H1 (cell line): Measurements from ENCODE around the gene MMS19. TPM values are rescaled to one million over a fixed set of nuclear protein-coding genes. Genes with fewer than 3 reads are reported as not detected.
"Not testable (repeated sequence)": the region's sequence is repeated elsewhere in the genome, so short reads cannot be mapped to it uniquely, and the experiment has no call there.

ENCODE experiments used
- CTCF ChIA-PET: fragments of 300-600 bp; sonication (Branson Sonifier 250); formaldehyde crosslinking; loops from one replicate; lab custom pipeline; 2021; ENCODE audit not compliant: partially characterized antibody; lab: Charles Lee
- POLR2A ChIA-PET: fragments of 300-600 bp; sonication (Branson Sonifier 250); formaldehyde crosslinking; loops from one replicate; lab custom pipeline; 2021; ENCODE audit warnings: inconsistent platforms; ENCODE audit not compliant: partially characterized antibody; lab: Charles Lee
- DNase-seq, 2 experiments: peaks; one replicate each; pipeline versions ENCODE4 v3.0.0 to v3.0.0-alpha.2; 2010 to 2022; ENCODE audit warnings: low spot score in 2 of 2, low read depth in 1 of 2, mixed read lengths in 1 of 2
- FAIRE-seq: peaks from 2 replicates; lab custom pipeline; 2011; peaks lifted over from hg19 to GRCh38; lab: Jason Lieb, UNC
- H2AFZ ChIP-seq: 2 replicates; pipeline ENCODE4 v1.8.1; 2012; ENCODE audit warnings: low read length, inconsistent platforms
- H2AK5ac ChIP-seq: 2 replicates; pipeline ENCODE4 v1.6.1; 2013; ENCODE audit warnings: low read depth, low read length
- H2BK120ac ChIP-seq: replicated peaks from 2 replicates; pipeline ENCODE3; 2013; ENCODE audit warnings: low read depth, low read length, inconsistent platforms
- H2BK12ac ChIP-seq: 2 replicates; pipeline ENCODE4 v1.6.1; 2013; ENCODE audit warnings: low read depth, low read length
- H2BK15ac ChIP-seq: 2 replicates; pipeline ENCODE4 v1.6.1; 2013; ENCODE audit warnings: low read length
- H2BK20ac ChIP-seq: 2 replicates; pipeline ENCODE4 v1.6.1; 2013; ENCODE audit warnings: low read length
- H2BK5ac ChIP-seq: 2 replicates; pipeline ENCODE4 v1.6.1; 2013; ENCODE audit warnings: low read depth, low read length
- H3K14ac ChIP-seq: 2 replicates; pipeline ENCODE4 v1.6.1; 2013; ENCODE audit warnings: inconsistent platforms; ENCODE audit not compliant: insufficient read length
- H3K18ac ChIP-seq: 2 replicates; pipeline ENCODE4 v1.6.1; 2013; ENCODE audit warnings: low read length; ENCODE audit errors: extremely low read depth
- H3K23ac ChIP-seq: 2 replicates; pipeline ENCODE4 v1.6.1; 2013; ENCODE audit warnings: inconsistent platforms; ENCODE audit not compliant: insufficient read length
- H3K23me2 ChIP-seq: 2 replicates; pipeline ENCODE4 v1.6.1; 2013; ENCODE audit warnings: low read depth, low read length
- H3K27ac ChIP-seq: 2 replicates; pipeline ENCODE4 v1.6.1; 2011; ENCODE audit warnings: low read depth, low read length, inconsistent platforms
- H3K27me3 ChIP-seq, 4 experiments: replicated peaks in 1 of 4; 1 replicate in 1 of 4; 2 replicates in 3 of 4; pipeline versions ENCODE4 v1.6.1 to v1.8.1; 2011 to 2013; ENCODE audit warnings: low read length in 3 of 4, mild to moderate bottlenecking in 3 of 4, inconsistent platforms in 2 of 4, mixed read lengths in 2 of 4, moderate library complexity in 1 of 4; ENCODE audit not compliant: control insufficient read depth in 3 of 4, insufficient read depth in 3 of 4; ENCODE audit errors: extremely low read depth in 1 of 4
- H3K36me3 ChIP-seq, 4 experiments: 2 replicates each; pipeline versions ENCODE4 v1.6.1 to v1.8.1; 2011 to 2013; ENCODE audit warnings: mild to moderate bottlenecking in 4 of 4, low read length in 3 of 4, moderate library complexity in 2 of 4, control low read depth in 1 of 4, inconsistent platforms in 1 of 4; ENCODE audit not compliant: insufficient read depth in 4 of 4, control insufficient read depth in 2 of 4
- H3K4ac ChIP-seq: replicated peaks from 2 replicates; pipeline ENCODE3; 2013; ENCODE audit warnings: low read length, low read depth, mixed read lengths, inconsistent platforms; ENCODE audit not compliant: insufficient read length
- H3K4me1 ChIP-seq, 4 experiments: replicated peaks in 1 of 4; 1 replicate in 1 of 4; 2 replicates in 3 of 4; pipeline versions ENCODE4 v1.6.1 to v1.8.1; 2011 to 2013; ENCODE audit warnings: low read length in 3 of 4, inconsistent platforms in 2 of 4, mixed read lengths in 1 of 4; ENCODE audit not compliant: insufficient read depth in 4 of 4, control insufficient read depth in 3 of 4
- H3K4me2 ChIP-seq, 2 experiments: 2 replicates each; pipeline versions ENCODE4 v1.6.1 to v1.8.1; 2011 to 2013; ENCODE audit warnings: low read depth in 2 of 2, low read length in 2 of 2, control low read depth in 1 of 2, inconsistent platforms in 1 of 2, mild to moderate bottlenecking in 1 of 2; ENCODE audit not compliant: insufficient read depth in 1 of 2
- H3K4me3 ChIP-seq, 4 experiments: fragments of 200-600, 300-600 bp in 1 of 4; sonication (generic), shearing (Covaris generic), sonication (Bioruptor Twin) in 1 of 4; 2 replicates each; pipeline versions ENCODE4 v1.5.1 to v1.8.1; 2011 to 2016; ENCODE audit warnings: low read length in 4 of 4, low read depth in 3 of 4, control low read depth in 2 of 4, inconsistent platforms in 2 of 4, mild to moderate bottlenecking in 2 of 4, mixed read lengths in 1 of 4, moderate library complexity in 1 of 4; ENCODE audit not compliant: insufficient read depth in 2 of 4; ENCODE audit errors: extremely low read depth in 1 of 4
- H3K56ac ChIP-seq: replicated peaks from 2 replicates; pipeline ENCODE3; 2013; ENCODE audit warnings: low read depth, mild to moderate bottlenecking, mixed read lengths, low read length, inconsistent platforms; ENCODE audit not compliant: insufficient read length
- H3K79me1 ChIP-seq: 2 replicates; pipeline ENCODE4 v1.6.1; 2013; ENCODE audit warnings: low read depth, low read length, control low read depth
- H3K79me2 ChIP-seq, 2 experiments: 2 replicates each; pipeline versions ENCODE4 v1.6.1 to v1.8.1; 2012 to 2013; ENCODE audit warnings: low read length in 2 of 2, mild to moderate bottlenecking in 2 of 2, inconsistent platforms in 1 of 2; ENCODE audit not compliant: insufficient read depth in 2 of 2, control insufficient read depth in 1 of 2
- H3K9ac ChIP-seq, 4 experiments: replicated peaks in 1 of 4; 1 replicate in 1 of 4; 2 replicates in 3 of 4; pipeline versions ENCODE4 v1.6.1 to v1.8.1; 2011 to 2013; ENCODE audit warnings: low read depth in 3 of 4, low read length in 3 of 4, control low read depth in 2 of 4, mild to moderate bottlenecking in 2 of 4, moderate library complexity in 2 of 4, inconsistent platforms in 1 of 4; ENCODE audit errors: extremely low read depth in 1 of 4
- H3K9me3 ChIP-seq, 2 experiments: 2 replicates each; pipeline versions ENCODE4 v1.6.1 to v1.8.1; 2012 to 2013; ENCODE audit warnings: mild to moderate bottlenecking in 2 of 2, moderate library complexity in 2 of 2, control low read depth in 1 of 2, inconsistent platforms in 1 of 2, low read depth in 1 of 2, low read length in 1 of 2, mixed read lengths in 1 of 2; ENCODE audit not compliant: insufficient read depth in 2 of 2
- H4K20me1 ChIP-seq, 2 experiments: replicated peaks in 1 of 2; 2 replicates each; pipeline versions ENCODE3 to v1.8.1; 2011 to 2013; ENCODE audit warnings: inconsistent platforms in 2 of 2, low read length in 2 of 2, mild to moderate bottlenecking in 1 of 2; ENCODE audit not compliant: insufficient read depth in 2 of 2, control insufficient read depth in 1 of 2
- H4K5ac ChIP-seq: 2 replicates; pipeline ENCODE4 v1.6.1; 2013; ENCODE audit warnings: low read length, low read depth, mixed read lengths, inconsistent platforms; ENCODE audit not compliant: insufficient read length
- H4K8ac ChIP-seq: 2 replicates; pipeline ENCODE4 v1.8.0; 2013; ENCODE audit warnings: mild to moderate bottlenecking, moderate library complexity, low read length, inconsistent platforms; ENCODE audit not compliant: insufficient read depth; ENCODE audit errors: extremely low read depth
- H4K91ac ChIP-seq: replicated peaks from 2 replicates; pipeline ENCODE3; 2013; ENCODE audit warnings: low read length, mixed read lengths, inconsistent platforms; ENCODE audit not compliant: insufficient read length
- BACH1 ChIP-seq: IDR thresholded peaks from 2 replicates; pipeline ENCODE4 v1.6.1; 2012; ENCODE audit warnings: low read length, improper control_type of control experiment
- CHD1 ChIP-seq: IDR thresholded peaks from 2 replicates; pipeline ENCODE4 v1.6.1; 2012; ENCODE audit warnings: low read depth, low read length, improper control_type of control experiment
- EP300 ChIP-seq, 2 experiments: IDR thresholded peaks; 1 replicate in 1 of 2; 2 replicates in 1 of 2; pipeline ENCODE4 v1.6.1; 2011 to 2012; ENCODE audit warnings: low read depth in 2 of 2, low read length in 2 of 2, mild to moderate bottlenecking in 2 of 2, borderline replicate concordance in 1 of 2, inconsistent platforms in 1 of 2, moderate library complexity in 1 of 2
- NANOG ChIP-seq: IDR thresholded peaks from 2 replicates; pipeline ENCODE4 v1.6.1; 2011; ENCODE audit warnings: low read length, low read depth, mild to moderate bottlenecking, inconsistent platforms; ENCODE audit not compliant: insufficient read depth, poor library complexity, severe bottlenecking
- RFX5 ChIP-seq: IDR thresholded peaks from 2 replicates; pipeline ENCODE4 v1.6.1; 2011; ENCODE audit warnings: low read depth, low read length, improper control_type of control experiment, borderline replicate concordance
- SAP30 ChIP-seq: fragments of 300-600 bp; sonication (generic); IDR thresholded peaks from 2 replicates; pipeline ENCODE4 v1.7.1; 2012; ENCODE audit warnings: low read length, moderate library complexity, mild to moderate bottlenecking, inconsistent platforms; ENCODE audit not compliant: insufficient read depth, insufficient replicate concordance
- TAF7 ChIP-seq: optimal IDR thresholded peaks from 2 replicates; pipeline ENCODE3; 2011; ENCODE audit warnings: low read depth, mild to moderate bottlenecking, inconsistent platforms, low read length, moderate library complexity, borderline replicate concordance
- WGBS, 2 experiments: shearing (Covaris generic) in 1 of 2; methylation state at CpG; one replicate each; pipeline versions ENCODE4 v1.1.6 to v1.1.7; 2013 to 2015; ENCODE audit warnings: low lambda C conversion rate in 2 of 2, mixed read lengths in 2 of 2, inconsistent platforms in 1 of 2, low coverage in 1 of 2, missing lambda C conversion rate in 1 of 2; ENCODE audit not compliant: insufficient replicate concordance in 2 of 2, insufficient coverage in 1 of 2, insufficient read length in 1 of 2; ENCODE audit errors: extremely low coverage in 1 of 2, missing lambda C conversion rate in 1 of 2; 5-methylcytosine and 5-hydroxymethylcytosine counted together
- polyA plus RNA-seq, 7 experiments: library from polyadenylated mRNA; depleted of rRNA in 3 of 7; stranded (reverse) in 5 of 7; unstranded in 2 of 7; fragments of >200 nt in 5 of 7; fragments of 200-250 nt in 2 of 7; gene quantifications; 1 replicate in 5 of 7; 2 replicates in 1 of 7; 4 replicates in 1 of 7; pipeline versions ENCODE4 v1.2.1 to v1.2.3, GENCODE V29; 2011 to 2013; ENCODE audit warnings: missing spikeins in 2 of 7, mixed read lengths in 2 of 7
- total RNA-seq: library from RNA; stranded (reverse); fragmentation: NEBNext Ultra II Directional; extraction: Animal tissue kit (Norgen Biotek cat#: 25700); gene quantifications from 2 replicates; pipeline ENCODE4 v1.2.1, GENCODE V29; 2021

MMS19 gene
- total and polyA plus RNA-seq, 2 of the 8 experiments (the other 6 are each of a cell fraction or from before 2014, with no cell fraction given): 130 to 221 TPM

DNA sequence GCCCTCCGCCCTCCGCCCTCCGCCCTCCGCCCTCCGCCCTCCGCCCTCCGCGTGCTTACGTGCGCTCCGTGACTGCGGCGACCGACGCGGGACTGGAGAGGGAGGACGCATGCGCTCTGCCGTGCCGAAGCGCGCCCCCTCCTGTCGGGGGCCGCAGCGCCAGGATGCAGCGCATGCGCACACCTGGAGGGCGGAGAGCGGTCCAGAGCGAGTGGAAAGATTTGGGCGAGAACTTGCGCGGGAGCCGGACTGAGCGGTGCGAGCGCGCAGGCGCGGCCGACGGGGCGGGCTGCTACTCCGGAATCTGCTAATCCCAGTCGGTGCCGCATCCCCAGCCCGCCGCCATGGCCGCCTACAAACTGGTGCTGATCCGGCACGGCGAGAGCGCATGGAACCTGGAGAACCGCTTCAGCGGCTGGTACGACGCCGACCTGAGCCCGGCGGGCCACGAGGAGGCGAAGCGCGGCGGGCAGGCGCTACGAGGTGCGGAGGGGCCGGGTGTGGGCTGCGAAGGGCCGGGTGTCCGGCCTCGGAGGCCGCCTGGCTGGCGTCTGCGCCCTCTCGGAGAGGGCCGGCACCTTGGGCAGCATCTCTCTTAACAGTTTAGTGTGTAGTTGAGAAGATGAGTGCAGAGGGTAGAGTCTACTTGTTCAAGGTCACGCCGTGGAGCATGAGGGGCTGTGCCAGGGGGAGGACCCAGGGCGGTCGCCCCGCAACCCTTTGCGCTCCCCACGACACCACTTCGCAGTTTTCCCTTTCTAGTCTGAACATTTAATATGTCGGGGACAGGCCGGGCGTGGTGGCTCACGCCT is 72.1 kb downstream of the MMS19 start, which contains the start of gene PGAM1 (continued):
- no peak for TF ChIP-seq RFX5
- TF ChIP-seq EP300 (IDR thresholded peaks at IDR 0.05; ENCODE audit: borderline replicate concordance in 1 of 2, low read depth in 2 of 2, low read length in 2 of 2): no peak
- TF ChIP-seq CHD1: no peak
- peak; percentile 90 for TF ChIP-seq BACH1
- TF ChIP-seq SAP30: no peak
- TF ChIP-seq NANOG: no peak
- TF ChIP-seq TAF7: no peak
- TF ChIP-seq, all 59 proteins: peak for 19

DNA sequence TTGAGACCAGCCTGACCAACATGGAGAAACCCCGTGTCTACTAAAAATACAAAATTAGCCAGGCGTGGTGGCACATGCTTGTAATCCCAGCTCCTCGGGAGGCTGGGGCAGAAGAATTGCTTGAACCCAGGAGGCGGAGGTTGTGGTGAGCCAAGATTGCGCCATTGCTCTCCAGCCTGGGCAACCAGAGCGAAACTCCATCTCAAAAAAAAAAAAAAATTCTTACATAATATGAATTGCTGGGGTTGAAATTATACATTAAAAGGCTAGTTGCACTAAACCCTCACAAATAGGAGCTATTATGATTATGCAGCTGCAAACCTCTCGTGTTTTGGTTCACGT is 74.5 kb downstream of the MMS19 start:
- H3K18ac ChIP-seq, H2BK5ac ChIP-seq, H2BK120ac ChIP-seq, H4K5ac ChIP-seq, H4K8ac ChIP-seq, H2AFZ ChIP-seq, H2AK5ac ChIP-seq, H3K23ac ChIP-seq, H4K20me1 ChIP-seq, H3K4me3 ChIP-seq, H3K56ac ChIP-seq, H3K9me3 ChIP-seq, DNase-seq, H3K27me3 ChIP-seq, H3K4me1 ChIP-seq, H3K4me2 ChIP-seq, H2BK15ac ChIP-seq, H3K14ac ChIP-seq, H3K27ac ChIP-seq, H3K79me1 ChIP-seq, H3K4ac ChIP-seq, H3K9ac ChIP-seq, H2BK12ac ChIP-seq, FAIRE-seq, H4K91ac ChIP-seq, H2BK20ac ChIP-seq: not testable (repeated sequence)
- CTCF ChIA-PET: interaction anchor here (0.6 to 8.7 kb wide), 5 partner anchors 16 to 68 kb away, joined by 3 to 128 read pairs (median 3); no protein-coding TSS in a partner anchor
- 94% methylated on average over 8 of the region's 8 CpGs; no CpG with 5 or more reads in 1 of the 2 experiments for WGBS, 2 experiments
- Histone ChIP-seq H3K79me2 (peaks cover 21 to 26% of the 10 kb centered on the region in 2 experiments), H3K36me3 (peaks cover 0 to 15% (median 4%) of the 10 kb centered on the region in 4 experiments; a peak in 1 of 8 replicates), H3K23me2 (peaks cover 12% of the 10 kb centered on the region)
- POLR2A ChIA-PET: interaction anchor here (0.6 to 2.0 kb wide), 5 partner anchors 9 to 636 kb away, joined by 3 to 11 read pairs (median 3); no protein-coding TSS in a partner anchor
